Heart right ventricle (tissue), 16 donors: ENCODE data around the gene AGRN. TPM values are rescaled to one million over a fixed set of nuclear protein-coding genes. Genes with fewer than 3 reads are reported as not detected.
"Not testable (repeated sequence)": the region's sequence is repeated elsewhere in the genome, so short reads cannot be mapped to it uniquely, and the experiment has no call there.

Experiments used
- ATAC-seq, 8 donors: fragments of 200-7000 bp; cut with Tn5 transposase; one replicate each; pipeline ENCODE4 v1.9.1; 2020; ENCODE audit warnings: mild to moderate bottlenecking in 8 of 8, moderate library complexity in 8 of 8, moderate number of reproducible peaks in 1 of 8
- DNase-seq, 2 donors: peaks; one replicate each; pipeline ENCODE4 v3.0.0-alpha.2; 2020
- H3K27ac ChIP-seq, 10 donors: fragments of 200-600 bp; sonication (generic) in 2 of 10; one replicate each; pipeline versions ENCODE4 v1.5.0 to v1.8.0; 2020 to 2022; ENCODE audit warnings: mild to moderate bottlenecking in 3 of 10
- H3K27me3 ChIP-seq, 7 donors: fragments of 200-600 bp; one replicate each; pipeline ENCODE4 v1.8.0; 2021 to 2022; ENCODE audit warnings: mild to moderate bottlenecking in 2 of 7
- H3K36me3 ChIP-seq, 9 donors: fragments of 200-600 bp; sonication (generic) in 1 of 9; one replicate each; pipeline versions ENCODE4 v1.5.0 to v1.8.0; 2020 to 2022; ENCODE audit warnings: mild to moderate bottlenecking in 2 of 9
- H3K4me1 ChIP-seq, 9 donors: fragments of 200-600 bp; sonication (generic) in 1 of 9; one replicate each; pipeline versions ENCODE4 v1.5.0 to v1.8.0; 2020 to 2022; ENCODE audit warnings: mild to moderate bottlenecking in 4 of 9
- H3K4me3 ChIP-seq, 10 donors: fragments of 200-600 bp; sonication (generic) in 2 of 10; one replicate each; pipeline versions ENCODE4 v1.5.0 to v1.8.0; 2020 to 2022; ENCODE audit warnings: mild to moderate bottlenecking in 7 of 10, moderate library complexity in 2 of 10
- H3K9me3 ChIP-seq, 11 donors: fragments of 200-600 bp in 10 of 11; sonication (generic) in 2 of 11; one replicate each; pipeline versions ENCODE4 v1.5.0 to v1.8.0; 2013 to 2022; ENCODE audit warnings: mild to moderate bottlenecking in 2 of 11, control low read depth in 1 of 11, moderate library complexity in 1 of 11
- CTCF ChIP-seq, 9 donors: fragments of 200-600 bp; sonication (generic) in 2 of 9; IDR thresholded peaks; one replicate each; pipeline versions ENCODE4 v1.5.0 to v1.8.0; 2021 to 2022; ENCODE audit warnings: antibody characterized with exemption in 9 of 9, mild to moderate bottlenecking in 5 of 9, moderate library complexity in 1 of 9
- WGBS, 2 donors: extraction: QIAGEN DNeasy Blood & Tissue Kit; methylation state at CpG; one replicate each; pipeline ENCODE4 v1.1.7; 2013; ENCODE audit warnings: inconsistent platforms in 1 of 2; 5-methylcytosine and 5-hydroxymethylcytosine counted together
- intact Hi-C, 10 donors: fragments of 100-400 bp; cut with DNase I; formaldehyde crosslinking; loops; one replicate each; pipeline versions ENCODE4 v1.11.1 to v1.14.2; 2022
- polyA plus RNA-seq, 2 donors: library from polyadenylated mRNA; stranded (reverse); fragments of 200-250 nt; gene quantifications; one replicate each; pipeline ENCODE4 v1.2.3, GENCODE V29; 2013
- total RNA-seq, 10 donors: library from RNA; stranded (reverse); fragmentation: NEBNext Ultra II Directional in 3 of 10; extraction: Animal tissue kit (Norgen Biotek cat#: 25700) in 3 of 10; gene quantifications; one replicate each; pipeline versions ENCODE4 v1.2.1 to v1.2.4, GENCODE V29; 2021 to 2023
- donor health status: Arrhythmogenic right ventricular cardiomyopathy.
- donor health status: ischemic (EF 13 %, LVEDD 7.1; RV severe dilation, severe dysfunction).
- donor health status: healthy with polysubstance abuse.
- donor health status: DM: no; HTN: yes; CAD: no.
- donor health status: DM: no; HTN: no; CAD: no.
- donor health status: ischemic (EF 25% LVEDD 6.9; RV normal size, moderate dysfunction).
- donor health status: ischemic (EF 25% LVEDD 5.7; RV mildly dilated, moderate dysfunction).
- donor health status: healthy.
- donor health status: DM: yes; HTN: yes; CAD: no.
- donor health status: Ischemic cardiomyopathy.
- donor health status: ischemic (EF 35%, LVEDD 5.7; RV mildly dilated, moderate dysfunction).
- donor health status: nonischemic (EF 11% LVEDD 7.7; RV severe dilation, severe dysfunction).
- donor health status: DM: yes; HTN: yes; CAD: no.
- donor health status: PGD.
- donor health status: ischemic (EF 29% LVEDD 5.4; RV normal size, mild dysfunction).
- donor health status: nonischemic (EF 23%, LVEDD 6.1; RV moderate dilation, normal function).

AGRN gene
- total and polyA plus RNA-seq, 12 donors: 11.5 to 33.9 (median 18.3) TPM

GRCh38 chr1:991895-992294 lies 28.0 kb upstream of the AGRN start:
- Histone ChIP-seq H3K27me3 (peaks cover 0 to 36% (median 0%) of the 10 kb centered on the region in 7 donors), H3K4me1 (peaks cover 0 to 3% (median 0%) of the 10 kb centered on the region in 9 donors), H3K27ac (no peak overlapping the region), H3K36me3 (no peaks in the 10 kb centered on the region), H3K4me3 (no peak overlapping the region), H3K9me3 (peaks cover 0 to 19% (median 4%) of the 10 kb centered on the region in 11 donors)
- DNase-seq (no peak), ATAC-seq (no peak)
- intact Hi-C loops: loop anchor here in 1 of 10 donors (5.0 kb wide), 1 partner anchor 35 kb away; no protein-coding TSS in a partner anchor
- TF ChIP-seq CTCF (IDR thresholded peaks at IDR 0.05): no peak
- WGBS, 2 donors: 95 to 96% methylated on average over 10 of the region's 10 CpGs

DNA sequence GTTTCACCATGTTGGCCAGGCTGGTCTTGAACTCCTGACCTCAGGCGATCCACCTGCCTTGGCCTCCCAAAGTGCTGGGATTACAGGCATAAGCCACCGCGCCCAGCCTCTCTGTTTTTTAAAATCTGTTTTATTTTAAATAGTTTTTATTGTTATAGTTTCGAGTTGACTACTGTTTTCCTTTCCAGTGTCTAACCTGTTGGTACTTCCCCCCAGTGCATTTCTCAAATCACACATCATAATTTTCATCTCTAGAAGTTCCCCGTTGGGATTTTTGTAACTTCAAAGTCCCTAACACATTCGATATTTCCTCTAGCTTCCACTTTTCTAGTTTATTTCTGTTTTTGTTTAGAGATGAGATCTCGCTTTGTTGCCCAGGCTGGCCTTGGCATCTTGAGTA lies 27.6 kb upstream of the AGRN start:
- Histone ChIP-seq H3K27me3 (peaks cover 0 to 40% (median 0%) of the 10 kb centered on the region in 7 donors), H3K36me3 (peaks cover 0 to under 1% (median 0%) of the 10 kb centered on the region in 9 donors), H3K27ac (no peak overlapping the region), H3K4me1 (peaks cover 0 to 7% (median under 1%) of the 10 kb centered on the region in 9 donors), H3K9me3 (peaks cover 0 to 19% (median 4%) of the 10 kb centered on the region in 11 donors), H3K4me3 (no peak overlapping the region)
- 93% methylated on average over 7 of the region's 7 CpGs for WGBS, 2 donors
- ATAC-seq (no peak), DNase-seq (no peak)
- TF ChIP-seq CTCF (IDR thresholded peaks at IDR 0.05): no peak
- intact Hi-C loops: loop anchor here in 1 of 10 donors (5.0 kb wide), 1 partner anchor 35 kb away; no protein-coding TSS in a partner anchor

DNA sequence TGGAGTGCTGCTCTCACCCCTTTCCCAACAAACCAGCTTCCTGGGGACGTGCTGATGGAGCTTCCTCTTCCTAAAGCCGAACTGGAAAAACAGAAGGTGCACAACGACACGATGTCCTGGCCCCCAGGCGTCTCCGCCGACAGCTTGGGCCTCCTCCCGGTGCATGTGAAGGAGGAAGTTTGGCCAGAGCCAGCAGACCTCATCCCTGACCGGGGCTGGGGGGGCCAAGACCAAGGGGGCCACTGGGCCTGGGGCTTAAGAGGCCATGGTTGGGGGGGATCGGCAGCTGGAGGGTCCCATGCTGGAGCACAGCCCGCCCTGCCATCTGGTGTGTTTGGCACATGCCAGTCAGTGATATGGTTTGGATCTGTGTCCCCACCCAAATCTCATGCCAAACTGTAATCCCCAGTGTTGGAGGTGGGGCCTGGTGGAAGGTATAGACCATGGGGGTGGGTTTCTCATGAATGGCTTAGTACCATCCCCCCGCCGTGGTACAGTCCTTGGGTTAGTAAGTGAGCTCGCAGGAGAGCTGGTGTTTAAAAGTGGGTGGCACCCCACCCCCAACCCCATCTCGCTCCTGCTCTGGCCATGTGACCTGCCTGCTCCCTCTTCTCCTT lies 26.4 kb upstream of the AGRN start:
- DNase-seq (no peak), ATAC-seq (no peak)
- Histone ChIP-seq H3K36me3 (peaks cover 0 to 9% (median 0%) of the 10 kb centered on the region in 9 donors), H3K4me3 (no peak overlapping the region), H3K4me1 (peaks cover 0 to 19% (median 12%) of the 10 kb centered on the region in 9 donors), H3K9me3 (peaks cover 0 to 14% (median 4%) of the 10 kb centered on the region in 11 donors), H3K27ac (no peak overlapping the region), H3K27me3 (peaks cover 0 to 46% (median 0%) of the 10 kb centered on the region in 7 donors)
- 67 to 73% methylated on average over 15 of the region's 15 CpGs for WGBS, 2 donors
- no peak for TF ChIP-seq CTCF (IDR thresholded peaks at IDR 0.05)
- intact Hi-C loops: loop anchor here in 1 of 10 donors (5.0 kb wide), 1 partner anchor 34 kb away; no protein-coding TSS in a partner anchor

DNA sequence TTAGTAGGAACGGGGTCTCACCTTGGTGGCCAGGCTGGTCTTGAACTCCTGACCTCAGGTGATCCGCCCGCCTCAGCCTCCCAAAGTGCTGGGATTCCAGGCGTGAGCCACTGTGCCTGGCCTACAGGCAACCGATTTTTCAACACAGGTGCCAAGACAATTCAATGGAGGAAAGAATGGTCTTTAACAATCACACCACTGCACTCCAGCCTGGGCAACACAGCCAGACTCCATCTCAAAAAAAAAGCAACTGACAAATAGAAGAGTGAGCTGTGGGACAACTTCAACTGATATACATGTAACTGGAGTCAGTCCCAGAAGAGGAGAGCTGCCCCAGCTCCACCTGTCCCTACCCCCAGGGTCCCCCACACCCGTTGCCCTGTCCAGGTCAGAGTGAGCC lies 25.4 kb upstream of the AGRN start:
- peaks cover 0 to 57% (median 0%) of the 10 kb centered on the region in 7 donors for H3K27me3 ChIP-seq
- WGBS, 2 donors: 84 to 87% methylated on average over 6 of the region's 6 CpGs
- not testable (repeated sequence) for DNase-seq, ATAC-seq, H3K36me3 ChIP-seq, H3K27ac ChIP-seq, H3K4me3 ChIP-seq
- H3K4me1 ChIP-seq: peaks cover 0 to 24% (median 13%) of the 10 kb centered on the region in 9 donors
- H3K9me3 ChIP-seq: peaks cover 0 to 14% (median 4%) of the 10 kb centered on the region in 11 donors
- intact Hi-C loops: loop anchor here in 1 of 10 donors (5.0 kb wide), 1 partner anchor 33 kb away; no protein-coding TSS in a partner anchor
